Measurements from ENCODE around the gene LRFN5. TPM values are rescaled to one million over a fixed set of nuclear protein-coding genes. Genes with fewer than 3 reads are reported as not detected.

LRFN5 gene
- total and polyA plus RNA-seq, 7 experiments from 2014 or later = not detected

GRCh38 chr14:41873686-41874317 is 267.1 kb downstream of the LRFN5 start:
- Histone ChIP-seq H3K36me3 (ENCODE audit: control insufficient read depth in 2 of 3, insufficient read depth in 3 of 3, low read length in 3 of 3) (no peaks in the 10 kb centered on the region), H3K27ac (ENCODE audit: low read depth, low read length) (no peak overlapping the region), H3K9me3 (ENCODE audit: control insufficient read depth in 2 of 3, low read length in 3 of 3) (no peaks in the 10 kb centered on the region), H3K27me3 (ENCODE audit: control insufficient read depth in 2 of 2, insufficient read depth in 2 of 2, low read length in 2 of 2) (no peaks in the 10 kb centered on the region), H3K4me1 (ENCODE audit: control insufficient read depth in 2 of 2, insufficient read depth in 2 of 2, low read length in 2 of 2) (no peaks in the 10 kb centered on the region), H3K4me3 (ENCODE audit: low read length) (no peak overlapping the region)
- no peaks in the 10 kb centered on the region for H3K27me3 Mint-ChIP-seq
- DNase-seq = no peak
- no peak overlapping the region for H3K4me3 Mint-ChIP-seq
- no peak overlapping the region for H3K27ac Mint-ChIP-seq
- intact Hi-C loops (cut with micrococcal nuclease) = no loop called here
- H3K4me1 Mint-ChIP-seq = no peaks in the 10 kb centered on the region
- H3K9me3 Mint-ChIP-seq = peaks cover 0 to 14% (median 5%) of the 10 kb centered on the region in 11 donors
- CTCF ChIA-PET = no interaction called here
- ATAC-seq = no peak
- no peaks in the 10 kb centered on the region for H3K36me3 Mint-ChIP-seq
- POLR2A ChIA-PET = no interaction called here

DNA sequence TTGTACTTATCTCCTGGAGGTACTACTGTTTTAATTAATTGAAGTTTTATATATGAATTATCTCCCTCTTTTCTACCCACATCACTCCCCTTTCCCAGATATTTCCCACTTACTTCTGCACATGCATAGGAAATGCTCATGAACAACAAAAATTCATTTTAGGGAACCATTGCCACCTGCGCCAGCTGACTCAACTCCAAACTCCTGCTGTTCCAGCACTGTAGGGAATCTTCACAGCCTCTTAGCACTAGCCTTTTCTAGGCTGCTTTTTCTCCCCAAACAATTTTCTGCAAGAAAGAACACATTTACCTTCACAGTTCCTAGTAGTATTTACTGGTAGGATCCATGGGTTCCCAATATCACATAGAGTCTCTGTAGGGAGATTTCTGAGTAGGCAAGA is 268.4 kb downstream of the LRFN5 start:
- Mint-ChIP-seq H3K36me3 (no peaks in the 10 kb centered on the region), H3K4me1 (no peaks in the 10 kb centered on the region), H3K27ac (no peak overlapping the region), H3K4me3 (no peak overlapping the region), H3K9me3 (peaks cover 0 to 12% (median 5%) of the 10 kb centered on the region in 11 donors), H3K27me3 (no peaks in the 10 kb centered on the region)
- no peak overlapping the region for H3K27ac ChIP-seq (ENCODE audit: low read depth, low read length)
- H3K27me3 ChIP-seq (ENCODE audit: control insufficient read depth in 2 of 2, insufficient read depth in 2 of 2, low read length in 2 of 2) = no peaks in the 10 kb centered on the region
- intact Hi-C loops (cut with micrococcal nuclease) = no loop called here
- POLR2A ChIA-PET = no interaction called here
- H3K9me3 ChIP-seq (ENCODE audit: control insufficient read depth in 2 of 3, low read length in 3 of 3) = no peaks in the 10 kb centered on the region
- ATAC-seq = no peak
- CTCF ChIA-PET = no interaction called here
- no peaks in the 10 kb centered on the region for H3K4me1 ChIP-seq (ENCODE audit: control insufficient read depth in 2 of 2, insufficient read depth in 2 of 2, low read length in 2 of 2)
- H3K36me3 ChIP-seq (ENCODE audit: control insufficient read depth in 2 of 3, insufficient read depth in 3 of 3, low read length in 3 of 3) = no peaks in the 10 kb centered on the region
- no peak for DNase-seq
- H3K4me3 ChIP-seq (ENCODE audit: low read length) = no peak overlapping the region

DNA sequence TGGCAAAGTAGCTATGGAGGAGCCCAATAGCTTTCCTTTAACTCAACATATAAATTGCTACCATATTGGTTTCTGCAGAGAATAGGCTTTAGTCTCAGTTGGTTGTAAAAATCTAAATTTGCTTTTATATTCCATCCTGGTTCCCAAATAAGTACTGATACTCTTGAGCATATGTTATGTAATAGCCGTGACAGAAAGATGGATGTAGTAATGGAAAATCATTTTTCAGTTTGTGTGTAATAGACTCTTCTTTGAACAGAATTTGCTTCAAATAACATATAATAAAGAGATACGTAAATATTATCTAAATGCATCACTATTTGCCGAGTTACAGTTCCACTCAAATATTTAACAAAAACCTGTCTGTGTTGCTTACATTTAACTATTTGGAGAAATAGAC is 271.6 kb downstream of the LRFN5 start:
- ATAC-seq = no peak

DNA sequence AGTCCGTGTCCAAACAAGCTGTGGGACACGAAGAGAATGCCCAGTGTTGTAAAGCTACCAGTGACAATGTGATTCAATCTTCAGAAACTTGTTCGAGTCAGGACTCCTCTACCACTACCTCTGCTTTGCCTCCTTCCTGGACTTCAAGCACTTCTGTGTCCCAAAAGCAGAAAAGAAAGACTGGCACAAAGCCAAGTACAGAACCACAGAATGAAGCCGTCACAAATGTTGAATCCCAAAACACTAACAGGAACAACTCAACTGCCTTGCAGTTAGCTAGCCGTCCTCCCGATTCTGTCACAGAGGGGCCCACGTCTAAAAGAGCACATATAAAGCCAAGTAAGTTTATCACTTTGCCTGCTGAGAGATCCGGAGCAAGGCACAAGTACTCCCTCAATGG is 284.9 kb downstream of the LRFN5 start:
- Mint-ChIP-seq H3K27me3 (no peaks in the 10 kb centered on the region), H3K9me3 (no peaks in the 10 kb centered on the region), H3K27ac (no peak overlapping the region), H3K4me1 (no peaks in the 10 kb centered on the region), H3K4me3 (no peak overlapping the region), H3K36me3 (no peaks in the 10 kb centered on the region)
- Histone ChIP-seq H3K27ac (ENCODE audit: low read depth, low read length) (no peak overlapping the region), H3K4me3 (ENCODE audit: low read length) (no peak overlapping the region), H3K4me1 (ENCODE audit: control insufficient read depth in 2 of 2, insufficient read depth in 2 of 2, low read length in 2 of 2) (no peaks in the 10 kb centered on the region), H3K27me3 (ENCODE audit: control insufficient read depth in 2 of 2, insufficient read depth in 2 of 2, low read length in 2 of 2) (no peaks in the 10 kb centered on the region), H3K36me3 (ENCODE audit: control insufficient read depth in 2 of 3, insufficient read depth in 3 of 3, low read length in 3 of 3) (no peaks in the 10 kb centered on the region), H3K9me3 (ENCODE audit: control insufficient read depth in 2 of 3, low read length in 3 of 3) (no peaks in the 10 kb centered on the region)
- ChIA-PET POLR2A (no interaction called here), CTCF (no interaction called here)
- intact Hi-C loops (cut with micrococcal nuclease) = no loop called here
- ATAC-seq = no peak
- DNase-seq = no peak

More for the DNA sequence above, 271.6 kb downstream of the LRFN5 start:
- CTCF ChIA-PET = no interaction called here
- Mint-ChIP-seq H3K27ac (no peak overlapping the region), H3K4me3 (no peak overlapping the region), H3K9me3 (peaks cover 0 to 12% (median 4%) of the 10 kb centered on the region in 11 donors), H3K4me1 (no peaks in the 10 kb centered on the region), H3K27me3 (no peaks in the 10 kb centered on the region), H3K36me3 (no peaks in the 10 kb centered on the region)
- Histone ChIP-seq H3K4me3 (ENCODE audit: low read length) (no peak overlapping the region), H3K36me3 (ENCODE audit: control insufficient read depth in 2 of 3, insufficient read depth in 3 of 3, low read length in 3 of 3) (no peaks in the 10 kb centered on the region), H3K27me3 (ENCODE audit: control insufficient read depth in 2 of 2, insufficient read depth in 2 of 2, low read length in 2 of 2) (no peaks in the 10 kb centered on the region), H3K4me1 (ENCODE audit: control insufficient read depth in 2 of 2, insufficient read depth in 2 of 2, low read length in 2 of 2) (no peaks in the 10 kb centered on the region), H3K9me3 (ENCODE audit: control insufficient read depth in 2 of 3, low read length in 3 of 3) (no peaks in the 10 kb centered on the region), H3K27ac (ENCODE audit: low read depth, low read length) (no peak overlapping the region)
- POLR2A ChIA-PET = no interaction called here
- intact Hi-C loops (cut with micrococcal nuclease) = no loop called here
- no peak for DNase-seq

DNA sequence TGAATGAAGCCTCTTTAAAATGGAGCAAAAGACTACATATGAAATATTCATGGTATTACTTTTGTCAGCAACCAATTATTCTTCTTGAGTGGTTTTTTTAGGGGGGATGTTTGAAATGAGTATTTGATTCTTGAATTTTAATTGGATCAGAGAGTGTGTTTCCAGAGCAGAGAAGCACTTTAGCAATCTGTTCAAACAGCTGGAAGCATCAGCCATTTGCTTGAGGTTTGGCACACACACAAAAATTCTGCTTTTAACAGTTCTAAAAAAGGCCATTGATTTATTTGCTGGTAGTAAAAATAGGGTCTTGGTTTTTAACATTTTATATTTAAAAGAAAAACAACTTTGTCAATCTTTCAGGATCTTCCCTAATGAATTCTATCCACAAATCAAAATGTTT is 292.7 kb downstream of the LRFN5 start:
- Mint-ChIP-seq H3K27ac (no peak overlapping the region), H3K36me3 (no peaks in the 10 kb centered on the region), H3K27me3 (no peaks in the 10 kb centered on the region), H3K4me1 (no peaks in the 10 kb centered on the region), H3K9me3 (peaks cover 0 to 2% (median 0%) of the 10 kb centered on the region in 11 donors), H3K4me3 (no peak overlapping the region)
- intact Hi-C loops (cut with micrococcal nuclease) = no loop called here
- no peaks in the 10 kb centered on the region for H3K9me3 ChIP-seq (ENCODE audit: control insufficient read depth in 2 of 3, low read length in 3 of 3)
- no peak for DNase-seq
- CTCF ChIA-PET = no interaction called here
- POLR2A ChIA-PET = no interaction called here
- no peak overlapping the region for H3K27ac ChIP-seq (ENCODE audit: low read depth, low read length)
- H3K4me3 ChIP-seq (ENCODE audit: low read length) = no peak overlapping the region
- no peaks in the 10 kb centered on the region for H3K4me1 ChIP-seq (ENCODE audit: control insufficient read depth in 2 of 2, insufficient read depth in 2 of 2, low read length in 2 of 2)
- no peaks in the 10 kb centered on the region for H3K27me3 ChIP-seq (ENCODE audit: control insufficient read depth in 2 of 2, insufficient read depth in 2 of 2, low read length in 2 of 2)
- H3K36me3 ChIP-seq (ENCODE audit: control insufficient read depth in 2 of 3, insufficient read depth in 3 of 3, low read length in 3 of 3) = no peaks in the 10 kb centered on the region
- no peak for ATAC-seq

DNA sequence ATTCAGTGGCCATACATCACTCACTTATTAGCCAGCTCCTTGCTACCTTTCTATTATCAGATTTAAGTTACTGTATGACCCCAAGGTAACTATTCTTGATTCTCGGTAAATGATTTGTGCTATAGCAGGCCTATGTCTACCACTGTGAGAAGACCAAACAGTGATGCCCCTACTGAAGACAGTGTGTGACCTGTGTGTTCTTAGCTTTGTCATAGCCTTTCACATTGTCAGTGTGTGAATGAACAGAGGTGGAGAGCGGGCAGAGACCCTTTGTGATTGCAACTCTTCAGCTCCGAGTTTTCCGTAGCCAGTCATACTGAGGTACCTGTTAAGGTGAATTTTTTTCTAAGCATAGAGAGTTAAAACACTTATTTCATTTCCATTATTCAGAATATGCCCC is 294.0 kb downstream of the LRFN5 start:
- Mint-ChIP-seq H3K36me3 (no peaks in the 10 kb centered on the region), H3K4me1 (no peaks in the 10 kb centered on the region), H3K27ac (no peak overlapping the region), H3K9me3 (peaks cover 0 to 2% (median 0%) of the 10 kb centered on the region in 11 donors), H3K27me3 (no peaks in the 10 kb centered on the region), H3K4me3 (no peak overlapping the region)
- Histone ChIP-seq H3K27ac (ENCODE audit: low read depth, low read length) (no peak overlapping the region), H3K9me3 (ENCODE audit: control insufficient read depth in 2 of 3, low read length in 3 of 3) (no peaks in the 10 kb centered on the region), H3K4me1 (ENCODE audit: control insufficient read depth in 2 of 2, insufficient read depth in 2 of 2, low read length in 2 of 2) (no peaks in the 10 kb centered on the region), H3K4me3 (ENCODE audit: low read length) (no peak overlapping the region), H3K27me3 (ENCODE audit: control insufficient read depth in 2 of 2, insufficient read depth in 2 of 2, low read length in 2 of 2) (no peaks in the 10 kb centered on the region), H3K36me3 (ENCODE audit: control insufficient read depth in 2 of 3, insufficient read depth in 3 of 3, low read length in 3 of 3) (no peaks in the 10 kb centered on the region)
- ATAC-seq (no peak), DNase-seq (no peak)
- CTCF ChIA-PET = no interaction called here
- POLR2A ChIA-PET = no interaction called here
- intact Hi-C loops (cut with micrococcal nuclease) = no loop called here

GRCh38 chr14:41901089-41901488 is 294.4 kb downstream of the LRFN5 start:
- no peak overlapping the region for H3K27ac ChIP-seq (ENCODE audit: low read depth, low read length)
- Mint-ChIP-seq H3K27ac (no peak overlapping the region), H3K27me3 (no peaks in the 10 kb centered on the region), H3K36me3 (no peaks in the 10 kb centered on the region), H3K4me1 (no peaks in the 10 kb centered on the region), H3K9me3 (peaks cover 0 to 5% (median 0%) of the 10 kb centered on the region in 11 donors), H3K4me3 (no peak overlapping the region)
- DNase-seq = no peak
- intact Hi-C loops (cut with micrococcal nuclease) = no loop called here
- H3K36me3 ChIP-seq (ENCODE audit: control insufficient read depth in 2 of 3, insufficient read depth in 3 of 3, low read length in 3 of 3) = no peaks in the 10 kb centered on the region
- H3K9me3 ChIP-seq (ENCODE audit: control insufficient read depth in 2 of 3, low read length in 3 of 3) = no peaks in the 10 kb centered on the region
- no peak for ATAC-seq
- H3K27me3 ChIP-seq (ENCODE audit: control insufficient read depth in 2 of 2, insufficient read depth in 2 of 2, low read length in 2 of 2) = no peaks in the 10 kb centered on the region
- ChIA-PET POLR2A (no interaction called here), CTCF (no interaction called here)
- H3K4me3 ChIP-seq (ENCODE audit: low read length) = no peak overlapping the region
- H3K4me1 ChIP-seq (ENCODE audit: control insufficient read depth in 2 of 2, insufficient read depth in 2 of 2, low read length in 2 of 2) = no peaks in the 10 kb centered on the region

Data from naive thymus-derived CD4-positive, alpha-beta T cell (primary cell).